Adrenal gland (tissue), 5 donors: Measurements from ENCODE around the gene PHACTR3.

Experiments
- POLR2A ChIP-seq, 2 donors: fragments of 450-650 bp; IDR thresholded peaks; one replicate each; pipeline ENCODE4 v1.6.1; 2017; ENCODE audit warnings: antibody characterized with exemption in 2 of 2, mild to moderate bottlenecking in 2 of 2, moderate library complexity in 1 of 2
- TF ChIP-seq, protein P1 (sequence below), 6 experiments: fragments of 450-650 bp in 4 of 6; fragments of 200-600 bp in 2 of 6; sonication (generic) in 1 of 6; IDR thresholded peaks; 1 replicate in 5 of 6; 2 replicates in 1 of 6; pipeline versions ENCODE4 v1.5.1 to v1.8.0; 2016 to 2021; ENCODE audit warnings: antibody characterized with exemption in 6 of 6, mild to moderate bottlenecking in 2 of 6, moderate library complexity in 1 of 6
- donor health status: DM: no; HTN: no; CAD: no.

DNA sequence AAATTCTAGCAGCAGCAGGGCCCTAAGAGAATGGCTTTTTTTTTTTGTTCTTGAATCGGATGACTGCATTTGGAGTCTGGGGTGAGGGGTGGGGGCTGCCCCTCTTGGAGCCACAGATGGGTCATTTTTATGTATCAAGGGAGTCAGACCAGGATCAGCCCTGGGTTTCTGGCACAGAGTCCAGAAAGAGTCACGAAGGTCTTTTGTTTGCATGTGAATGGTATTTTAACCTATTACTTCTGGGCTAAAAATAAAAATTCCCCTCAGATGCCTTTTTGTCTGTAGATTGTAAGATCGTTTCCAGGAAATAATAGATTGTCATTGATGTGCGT, 72.5 kb downstream of the PHACTR3 start:
- TF ChIP-seq, protein P1, sequence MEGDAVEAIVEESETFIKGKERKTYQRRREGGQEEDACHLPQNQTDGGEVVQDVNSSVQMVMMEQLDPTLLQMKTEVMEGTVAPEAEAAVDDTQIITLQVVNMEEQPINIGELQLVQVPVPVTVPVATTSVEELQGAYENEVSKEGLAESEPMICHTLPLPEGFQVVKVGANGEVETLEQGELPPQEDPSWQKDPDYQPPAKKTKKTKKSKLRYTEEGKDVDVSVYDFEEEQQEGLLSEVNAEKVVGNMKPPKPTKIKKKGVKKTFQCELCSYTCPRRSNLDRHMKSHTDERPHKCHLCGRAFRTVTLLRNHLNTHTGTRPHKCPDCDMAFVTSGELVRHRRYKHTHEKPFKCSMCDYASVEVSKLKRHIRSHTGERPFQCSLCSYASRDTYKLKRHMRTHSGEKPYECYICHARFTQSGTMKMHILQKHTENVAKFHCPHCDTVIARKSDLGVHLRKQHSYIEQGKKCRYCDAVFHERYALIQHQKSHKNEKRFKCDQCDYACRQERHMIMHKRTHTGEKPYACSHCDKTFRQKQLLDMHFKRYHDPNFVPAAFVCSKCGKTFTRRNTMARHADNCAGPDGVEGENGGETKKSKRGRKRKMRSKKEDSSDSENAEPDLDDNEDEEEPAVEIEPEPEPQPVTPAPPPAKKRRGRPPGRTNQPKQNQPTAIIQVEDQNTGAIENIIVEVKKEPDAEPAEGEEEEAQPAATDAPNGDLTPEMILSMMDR (IDR thresholded peaks at IDR 0.05), result no peak
- no peak for TF ChIP-seq POLR2A (IDR thresholded peaks at IDR 0.05)
